Skeletal muscle tissue (tissue), 4 donors: ENCODE results near the gene NAGPA. TPM values are rescaled to one million over a fixed set of nuclear protein-coding genes. Genes with fewer than 3 reads are reported as not detected.

Experiments used
- H3K27ac ChIP-seq: one replicate; pipeline ENCODE4 v1.7.0; 2013; ENCODE audit warnings: mild to moderate bottlenecking, low read depth, low read length, inconsistent platforms
- H3K27me3 ChIP-seq, 3 donors: one replicate each; pipeline ENCODE4 v1.7.0; 2013; ENCODE audit warnings: low read length in 3 of 3; ENCODE audit not compliant: control insufficient read depth in 3 of 3, insufficient read depth in 3 of 3
- H3K36me3 ChIP-seq, 3 donors: one replicate each; pipeline ENCODE4 v1.7.0; 2013; ENCODE audit warnings: low read length in 3 of 3; ENCODE audit not compliant: control insufficient read depth in 3 of 3, insufficient read depth in 3 of 3
- H3K4me1 ChIP-seq, 3 donors: one replicate each; pipeline ENCODE4 v1.7.0; 2013; ENCODE audit warnings: low read length in 3 of 3, mild to moderate bottlenecking in 3 of 3; ENCODE audit not compliant: control insufficient read depth in 3 of 3, insufficient read depth in 3 of 3
- H3K4me3 ChIP-seq, 3 donors: one replicate each; pipeline ENCODE4 v1.7.0; 2013; ENCODE audit warnings: low read length in 3 of 3
- H3K9ac ChIP-seq, 3 donors: one replicate each; pipeline ENCODE4 v1.7.0; 2013; ENCODE audit warnings: low read length in 3 of 3, mild to moderate bottlenecking in 3 of 3, moderate library complexity in 2 of 3, low read depth in 1 of 3
- H3K9me3 ChIP-seq, 3 donors: one replicate each; pipeline ENCODE4 v1.7.0; 2013; ENCODE audit warnings: low read length in 3 of 3; ENCODE audit not compliant: control insufficient read depth in 3 of 3
- total RNA-seq: library from RNA; depleted of rRNA; stranded (reverse); fragments of >200 nt; gene quantifications from one replicate; pipeline ENCODE4 v1.2.3, GENCODE V29; 2014
- donor health status: Osteomylitis.

Gene NAGPA
- total RNA-seq, 1 donor from 2014 or later: 5.2 TPM

- H3K27me3 ChIP-seq: no peaks in the 10 kb centered on the region
- peaks cover 11 to 20% (median 15%) of the 10 kb centered on the region in 3 donors for H3K4me1 ChIP-seq
- no peaks in the 10 kb centered on the region for H3K9me3 ChIP-seq
- peak within 1 kb of the TSS; percentile 76 to 95 (median 87) for H3K9ac ChIP-seq
- H3K36me3 ChIP-seq: peaks cover 20 to 23% (median 23%) of the 10 kb centered on the region in 3 donors
- H3K4me3 ChIP-seq: peak within 1 kb of the TSS; percentile 76 to 93 (median 86)
- peak within 1 kb of the TSS; percentile 73 for H3K27ac ChIP-seq
Measured at GRCh38 chr16:5071681-5072333, 38.1 kb upstream of the NAGPA start, which contains the start of gene ALG1. ALG1 (plus strand) TSS chr16:5071843; CDS start chr16:5071850, 7 bp downstream.

DNA sequence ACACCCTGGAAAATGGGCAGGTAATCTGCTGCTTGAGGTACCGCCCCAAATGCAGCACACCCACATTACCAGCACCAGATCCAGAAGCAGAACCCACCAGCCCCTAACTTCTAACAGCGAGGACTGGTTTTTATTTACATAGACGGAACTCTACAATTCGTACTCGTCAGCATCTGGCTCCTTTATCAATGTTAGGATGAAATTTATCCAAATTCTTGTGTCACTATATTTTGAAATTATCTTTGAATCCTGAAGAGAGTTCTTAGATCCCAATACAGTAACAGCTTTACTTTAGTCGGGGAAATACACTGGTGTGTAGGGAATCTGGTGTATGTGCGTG, 37.6 kb upstream of the NAGPA start:
- Histone ChIP-seq H3K36me3 (peaks cover 17 to 21% (median 20%) of the 10 kb centered on the region in 3 donors), H3K4me3 (peak overlapping the region; percentile 76 to 93 (median 86)), H3K27me3 (no peaks in the 10 kb centered on the region), H3K9me3 (no peaks in the 10 kb centered on the region), H3K27ac (peak overlapping the region; percentile 73), H3K9ac (peak overlapping the region; percentile 76 to 95 (median 87)), H3K4me1 (peaks cover 11 to 20% (median 15%) of the 10 kb centered on the region in 3 donors)

DNA sequence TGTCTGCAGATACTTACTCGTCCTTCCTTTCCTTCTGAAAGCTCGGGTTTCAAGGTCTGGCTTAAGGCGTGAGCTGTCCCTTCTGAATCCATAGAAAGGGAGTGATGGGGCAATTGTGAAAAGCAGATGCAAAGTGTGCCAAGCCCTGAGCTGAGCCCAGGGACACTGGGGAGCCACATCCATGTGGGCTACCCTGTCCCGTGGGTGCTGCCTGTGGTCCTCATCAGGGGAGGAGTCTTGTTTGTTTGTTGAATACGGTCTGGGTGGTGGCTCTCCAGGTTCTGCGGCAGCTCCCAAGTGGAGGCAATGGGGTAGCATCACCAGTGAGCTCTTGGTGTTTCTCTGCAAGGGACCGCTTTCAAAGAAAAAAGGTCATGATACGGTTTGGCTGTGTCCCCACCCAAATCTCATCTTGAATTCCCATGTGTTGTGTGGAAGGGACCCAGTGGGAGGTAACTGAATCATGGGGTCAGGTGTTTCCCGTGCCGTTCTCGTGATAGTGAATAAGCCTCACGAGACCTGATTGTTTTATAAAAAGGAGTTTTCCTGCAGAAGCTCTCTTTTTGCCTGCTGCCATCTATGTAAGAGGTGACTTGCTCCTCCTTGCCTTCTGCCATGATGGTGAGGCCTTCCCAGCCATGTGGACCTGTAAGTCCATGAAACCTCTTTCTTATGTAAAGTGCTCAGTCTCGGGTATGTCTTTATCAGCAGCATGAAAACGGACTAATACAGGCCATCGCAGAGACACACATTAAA, 36.9 kb upstream of the NAGPA start:
- Histone ChIP-seq H3K27ac (peak overlapping the region; percentile 73), H3K4me3 (peak overlapping the region in 1 of 3 donors; percentile 86), H3K9me3 (no peaks in the 10 kb centered on the region), H3K36me3 (peaks cover 10 to 14% (median 13%) of the 10 kb centered on the region in 3 donors), H3K4me1 (peaks cover 11 to 20% (median 15%) of the 10 kb centered on the region in 3 donors), H3K9ac (no peak overlapping the region), H3K27me3 (no peaks in the 10 kb centered on the region)

- peaks cover 4 to 9% (median 7%) of the 10 kb centered on the region in 3 donors for H3K36me3 ChIP-seq
- peaks cover 11 to 20% (median 15%) of the 10 kb centered on the region in 3 donors for H3K4me1 ChIP-seq
- H3K9me3 ChIP-seq: no peaks in the 10 kb centered on the region
- no peak overlapping the region for H3K4me3 ChIP-seq
- H3K9ac ChIP-seq: no peak overlapping the region
- H3K27ac ChIP-seq: no peak overlapping the region
- peaks cover 0 to under 1% (median 0%) of the 10 kb centered on the region in 3 donors for H3K27me3 ChIP-seq
Measured at GRCh38 chr16:5069854-5070253, 36.1 kb upstream of the NAGPA start.

- Histone ChIP-seq H3K9ac (no peak overlapping the region), H3K4me3 (no peak overlapping the region), H3K4me1 (peaks cover 11 to 20% (median 15%) of the 10 kb centered on the region in 3 donors), H3K27ac (no peak overlapping the region), H3K27me3 (peaks cover 0 to 5% (median 0%) of the 10 kb centered on the region in 3 donors), H3K36me3 (peaks cover 0 to 9% (median 0%) of the 10 kb centered on the region in 3 donors), H3K9me3 (no peaks in the 10 kb centered on the region)
Measured at GRCh38 chr16:5069048-5069447, 35.3 kb upstream of the NAGPA start.

- Histone ChIP-seq H3K27ac (no peak overlapping the region), H3K27me3 (peaks cover 0 to 8% (median 0%) of the 10 kb centered on the region in 3 donors), H3K36me3 (no peaks in the 10 kb centered on the region), H3K9me3 (no peaks in the 10 kb centered on the region), H3K9ac (no peak overlapping the region), H3K4me3 (no peak overlapping the region), H3K4me1 (peaks cover 4% of the 10 kb centered on the region in 3 donors)
Measured at GRCh38 chr16:5066511-5066910, 32.8 kb upstream of the NAGPA start.

GRCh38 chr16:5065813-5066212, 32.1 kb upstream of the NAGPA start, which contains the start of gene C16orf89:
C16orf89 (minus strand) TSS chr16:5065956; CDS start chr16:5065908, 48 bp downstream.
- Histone ChIP-seq H3K36me3 (no peaks in the 10 kb centered on the region), H3K27me3 (peaks cover 0 to 8% (median 0%) of the 10 kb centered on the region in 3 donors), H3K27ac (no peak within 1 kb of the TSS), H3K4me1 (no peaks in the 10 kb centered on the region), H3K9ac (no peak within 1 kb of the TSS), H3K4me3 (no peak within 1 kb of the TSS), H3K9me3 (no peaks in the 10 kb centered on the region)

- Histone ChIP-seq H3K4me3 (no peak overlapping the region), H3K9ac (no peak overlapping the region), H3K36me3 (no peaks in the 10 kb centered on the region), H3K9me3 (no peaks in the 10 kb centered on the region), H3K27me3 (peaks cover 0 to 10% (median 0%) of the 10 kb centered on the region in 3 donors), H3K27ac (no peak overlapping the region), H3K4me1 (no peaks in the 10 kb centered on the region)
Measured at GRCh38 chr16:5065326-5065725, 31.6 kb upstream of the NAGPA start.

- no peaks in the 10 kb centered on the region for H3K9me3 ChIP-seq
- no peaks in the 10 kb centered on the region for H3K4me1 ChIP-seq
- H3K36me3 ChIP-seq: no peaks in the 10 kb centered on the region
- no peak overlapping the region for H3K27ac ChIP-seq
- no peak overlapping the region for H3K9ac ChIP-seq
- no peak overlapping the region for H3K4me3 ChIP-seq
- H3K27me3 ChIP-seq: peaks cover 0 to 11% (median 0%) of the 10 kb centered on the region in 3 donors
Measured at GRCh38 chr16:5064915-5065314, 31.2 kb upstream of the NAGPA start.
